Keratinocyte (primary cell): ENCODE data around the gene PTPRT. TPM values are rescaled to one million over a fixed set of nuclear protein-coding genes. Genes with fewer than 3 reads are reported as not detected.

ENCODE experiments used
- DNase-seq: peaks from one replicate; pipeline ENCODE4 v3.0.0-alpha.2; 2011; ENCODE audit warnings: low read depth, missing footprints, low spot score
- FAIRE-seq: peaks from 2 replicates; lab custom pipeline; 2011; peaks lifted over from hg19 to GRCh38; lab: Jason Lieb, UNC
- H2AFZ ChIP-seq: 2 replicates; pipeline ENCODE4 v1.6.0; 2012; ENCODE audit warnings: low read length, control low read depth, inconsistent platforms; ENCODE audit not compliant: control insufficient read depth
- H3K27ac ChIP-seq: 2 replicates; pipeline ENCODE4 v1.5.1; 2011; ENCODE audit warnings: low read length; ENCODE audit not compliant: control insufficient read depth, insufficient read depth
- H3K27me3 ChIP-seq: 3 replicates; pipeline ENCODE4 v1.6.0; 2011; ENCODE audit warnings: low read length; ENCODE audit not compliant: control insufficient read depth, insufficient read depth; ENCODE audit errors: extremely low read depth
- H3K36me3 ChIP-seq, 2 experiments: 2 replicates in 1 of 2; 3 replicates in 1 of 2; pipeline ENCODE4 v1.5.1; 2011; ENCODE audit warnings: low read length in 2 of 2, mild to moderate bottlenecking in 1 of 2; ENCODE audit not compliant: control insufficient read depth in 2 of 2, insufficient read depth in 2 of 2; ENCODE audit errors: extremely low read depth in 1 of 2
- H3K4me1 ChIP-seq: 3 replicates; pipeline ENCODE4 v1.5.1; 2011; ENCODE audit warnings: low read length; ENCODE audit not compliant: control insufficient read depth, insufficient read depth; ENCODE audit errors: extremely low read depth
- H3K4me2 ChIP-seq: 3 replicates; pipeline ENCODE4 v1.6.0; 2011; ENCODE audit warnings: low read depth, low read length; ENCODE audit not compliant: control insufficient read depth, insufficient read depth; ENCODE audit errors: extremely low read depth
- H3K4me3 ChIP-seq, 3 experiments: fragments of 200-600 bp in 1 of 3; sonication (generic) in 1 of 3; 2 replicates in 2 of 3; 3 replicates in 1 of 3; pipeline ENCODE4 v1.5.1; 2011 to 2016; ENCODE audit warnings: low read length in 3 of 3, mild to moderate bottlenecking in 3 of 3, control low read depth in 2 of 3, inconsistent platforms in 1 of 3, low read depth in 1 of 3, mixed read lengths in 1 of 3, mixed run types in 1 of 3, moderate library complexity in 1 of 3; ENCODE audit not compliant: control insufficient read depth in 2 of 3, insufficient read depth in 2 of 3; ENCODE audit errors: extremely low read depth in 1 of 3
- H3K79me2 ChIP-seq: 2 replicates; pipeline ENCODE4 v1.6.0; 2012; ENCODE audit warnings: low read length; ENCODE audit not compliant: control insufficient read depth, insufficient read depth
- H3K9ac ChIP-seq: 3 replicates; pipeline ENCODE4 v1.6.0; 2011; ENCODE audit warnings: low read length; ENCODE audit not compliant: control insufficient read depth, insufficient read depth; ENCODE audit errors: extremely low read depth
- H3K9me1 ChIP-seq: 3 replicates; pipeline ENCODE4 v1.6.0; 2011; ENCODE audit warnings: low read length; ENCODE audit not compliant: control insufficient read depth, insufficient read depth; ENCODE audit errors: extremely low read depth
- H3K9me3 ChIP-seq: 2 replicates; pipeline ENCODE4 v1.5.1; 2012; ENCODE audit warnings: low read depth, low read length; ENCODE audit not compliant: control insufficient read depth
- H4K20me1 ChIP-seq: 3 replicates; pipeline ENCODE4 v1.6.0; 2011; ENCODE audit warnings: low read length; ENCODE audit not compliant: control insufficient read depth, insufficient read depth; ENCODE audit errors: extremely low read depth
- EZH2 ChIP-seq: IDR thresholded peaks from one replicate; pipeline ENCODE4 v1.6.1; 2012; ENCODE audit warnings: inconsistent platforms, mild to moderate bottlenecking, low read length, moderate library complexity
- dilution Hi-C: fragments of 300-500 bp; cut with MboI; formaldehyde crosslinking; loops from one replicate; pipeline ENCODE4 v1.7.0; 2020; ENCODE audit warnings: low sequenced_read_pairs; ENCODE audit not compliant: extremely low pct_ligation_motif_present
- polyA plus RNA-seq, 5 experiments: library from polyadenylated mRNA; depleted of rRNA in 3 of 5; stranded (reverse) in 3 of 5; stranded (forward) in 1 of 5; unstranded in 1 of 5; fragments of >200 nt; gene quantifications; 1 replicate in 1 of 5; 2 replicates in 3 of 5; 3 replicates in 1 of 5; pipeline versions ENCODE4 v1.2.1 to v1.2.3, GENCODE V29; 2011 to 2012; ENCODE audit warnings: missing spikeins in 2 of 5, low read depth in 1 of 5, low replicate concordance in 1 of 5
- TF ChIP-seq, protein P1 (sequence below), 3 experiments: IDR thresholded peaks in 1 of 3; conservative IDR thresholded peaks in 1 of 3; optimal IDR thresholded peaks in 1 of 3; 2 replicates in 2 of 3; 3 replicates in 1 of 3; pipeline versions ENCODE3 to v1.5.1; 2011; ENCODE audit warnings: low read length in 3 of 3, mild to moderate bottlenecking in 3 of 3, moderate library complexity in 2 of 3, control low read depth in 1 of 3, inconsistent platforms in 1 of 3; ENCODE audit not compliant: insufficient read depth in 2 of 3; ENCODE audit errors: extremely low read depth in 1 of 3

The PTPRT gene
- polyA plus RNA-seq, 1 donor (not counting 4 experiments of a cell fraction or from before 2014, with no cell fraction given) = not detected

DNA sequence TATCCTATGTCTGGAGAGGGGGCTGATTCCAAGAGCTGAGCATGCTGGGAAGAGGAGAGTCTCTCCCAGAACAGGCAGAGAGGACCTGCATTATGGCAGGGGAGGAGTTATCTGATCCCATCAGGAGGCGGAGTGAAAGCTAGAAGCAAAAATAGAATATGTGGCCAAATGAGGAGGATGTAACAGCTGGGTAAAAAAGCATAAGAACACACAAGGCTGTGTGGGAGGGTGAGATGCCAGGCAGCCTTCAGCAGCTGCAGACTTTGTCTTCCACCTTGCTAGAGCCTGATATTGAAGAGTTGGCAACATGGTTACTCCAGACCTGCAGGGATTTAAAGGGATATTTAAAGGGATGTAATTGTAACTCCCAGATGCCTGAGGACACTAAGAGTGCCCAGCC lies 167.1 kb downstream of the PTPRT start:
- Histone ChIP-seq H3K27ac (no peak overlapping the region), H3K9me3 (no peaks in the 10 kb centered on the region), H3K27me3 (no peaks in the 10 kb centered on the region), H4K20me1 (no peaks in the 10 kb centered on the region), H3K79me2 (no peaks in the 10 kb centered on the region), H3K36me3 (no peaks in the 10 kb centered on the region), H3K4me3 (no peak overlapping the region), H3K4me2 (no peak overlapping the region), H3K4me1 (no peaks in the 10 kb centered on the region), H3K9ac (no peak overlapping the region), H3K9me1 (no peaks in the 10 kb centered on the region), H2AFZ (no peak overlapping the region)
- dilution Hi-C loops = no loop called here
- TF ChIP-seq, protein P1, sequence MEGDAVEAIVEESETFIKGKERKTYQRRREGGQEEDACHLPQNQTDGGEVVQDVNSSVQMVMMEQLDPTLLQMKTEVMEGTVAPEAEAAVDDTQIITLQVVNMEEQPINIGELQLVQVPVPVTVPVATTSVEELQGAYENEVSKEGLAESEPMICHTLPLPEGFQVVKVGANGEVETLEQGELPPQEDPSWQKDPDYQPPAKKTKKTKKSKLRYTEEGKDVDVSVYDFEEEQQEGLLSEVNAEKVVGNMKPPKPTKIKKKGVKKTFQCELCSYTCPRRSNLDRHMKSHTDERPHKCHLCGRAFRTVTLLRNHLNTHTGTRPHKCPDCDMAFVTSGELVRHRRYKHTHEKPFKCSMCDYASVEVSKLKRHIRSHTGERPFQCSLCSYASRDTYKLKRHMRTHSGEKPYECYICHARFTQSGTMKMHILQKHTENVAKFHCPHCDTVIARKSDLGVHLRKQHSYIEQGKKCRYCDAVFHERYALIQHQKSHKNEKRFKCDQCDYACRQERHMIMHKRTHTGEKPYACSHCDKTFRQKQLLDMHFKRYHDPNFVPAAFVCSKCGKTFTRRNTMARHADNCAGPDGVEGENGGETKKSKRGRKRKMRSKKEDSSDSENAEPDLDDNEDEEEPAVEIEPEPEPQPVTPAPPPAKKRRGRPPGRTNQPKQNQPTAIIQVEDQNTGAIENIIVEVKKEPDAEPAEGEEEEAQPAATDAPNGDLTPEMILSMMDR (optimal IDR thresholded peaks at IDR 0.05 in 1 of 3, IDR thresholded peaks at IDR 0.05 in 1 of 3, conservative IDR thresholded peaks at IDR 0.05 in 1 of 3; ENCODE audit: extremely low read depth in 1 of 3, insufficient read depth in 2 of 3, low read length in 3 of 3) = no peak
- TF ChIP-seq EZH2 = no peak
- FAIRE-seq = no peak
- DNase-seq = no peak

DNA sequence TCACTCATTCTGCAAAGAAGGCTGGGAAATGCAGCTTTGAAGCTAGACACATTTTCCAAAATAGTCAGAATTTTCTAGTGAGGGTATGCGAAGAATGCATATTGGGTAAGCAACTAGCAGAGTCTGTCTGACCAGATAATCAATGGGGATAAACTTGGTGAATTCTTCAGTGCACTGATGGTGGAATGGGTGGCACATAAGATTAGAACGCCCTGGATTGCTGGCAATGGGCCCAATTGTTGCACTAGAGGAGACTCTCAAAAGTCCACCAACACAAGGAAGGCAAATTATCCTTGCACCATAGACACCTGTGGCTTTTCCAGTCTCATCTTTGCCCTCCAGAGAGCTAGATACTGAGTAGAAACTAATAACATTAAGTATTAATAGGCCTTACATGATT lies 167.6 kb downstream of the PTPRT start:
- H3K9ac ChIP-seq = no peak overlapping the region
- no peak overlapping the region for H3K4me2 ChIP-seq
- H2AFZ ChIP-seq = no peak overlapping the region

More for the DNA sequence above, 167.6 kb downstream of the PTPRT start:
- Histone ChIP-seq H3K79me2 (no peaks in the 10 kb centered on the region), H3K9me3 (no peaks in the 10 kb centered on the region), H4K20me1 (no peaks in the 10 kb centered on the region), H3K27ac (no peak overlapping the region), H3K4me3 (no peak overlapping the region), H3K4me1 (no peaks in the 10 kb centered on the region), H3K9me1 (no peaks in the 10 kb centered on the region), H3K36me3 (no peaks in the 10 kb centered on the region), H3K27me3 (no peaks in the 10 kb centered on the region)
- TF ChIP-seq EZH2 = no peak
- TF ChIP-seq, protein P1 (optimal IDR thresholded peaks at IDR 0.05 in 1 of 3, IDR thresholded peaks at IDR 0.05 in 1 of 3, conservative IDR thresholded peaks at IDR 0.05 in 1 of 3; ENCODE audit: extremely low read depth in 1 of 3, insufficient read depth in 2 of 3, low read length in 3 of 3) = no peak
- dilution Hi-C loops = no loop called here
- FAIRE-seq (no peak), DNase-seq (no peak)
